ENCODE results near the gene CAMKK1.

- TF ChIP-seq CTCF (IDR thresholded peaks at IDR 0.05): no peak
- no peak for TF ChIP-seq POLR2A (IDR thresholded peaks at IDR 0.05)
These were observed 4.0 kb upstream of the CAMKK1 start for GRCh38 chr17:3896968-3897235.
